Kidney epithelial cell (primary cell): ENCODE data around the gene PLCD3. TPM values are rescaled to one million over a fixed set of nuclear protein-coding genes. Genes with fewer than 3 reads are reported as not detected.

Experiments
- DNase-seq: peaks from one replicate; pipeline ENCODE4 v3.0.0-alpha.2; 2010; ENCODE audit warnings: low read depth
- H3K27me3 ChIP-seq: 2 replicates; pipeline ENCODE4 v1.6.0; 2011; ENCODE audit warnings: low read length; ENCODE audit not compliant: control insufficient read depth, insufficient read depth
- H3K36me3 ChIP-seq: 2 replicates; pipeline ENCODE4 v1.5.1; 2011; ENCODE audit warnings: low read length; ENCODE audit not compliant: control insufficient read depth, insufficient read depth
- H3K4me3 ChIP-seq: 2 replicates; pipeline ENCODE4 v1.5.1; 2011; ENCODE audit warnings: low read depth, mild to moderate bottlenecking, control low read depth, low read length
- total RNA-seq: library from RNA; depleted of rRNA; stranded (reverse); fragments of >200 nt; gene quantifications from 2 replicates; pipeline ENCODE4 v1.2.3, GENCODE V29; 2015
- TF ChIP-seq, protein P1 (sequence below): IDR thresholded peaks from 2 replicates; pipeline ENCODE4 v1.5.1; 2011; ENCODE audit warnings: mild to moderate bottlenecking, moderate library complexity, low read length, control low read depth, inconsistent platforms; ENCODE audit not compliant: insufficient read depth, poor library complexity, severe bottlenecking

Gene PLCD3
- total RNA-seq, 1 donor from 2014 or later: 54.5 TPM

DNA sequence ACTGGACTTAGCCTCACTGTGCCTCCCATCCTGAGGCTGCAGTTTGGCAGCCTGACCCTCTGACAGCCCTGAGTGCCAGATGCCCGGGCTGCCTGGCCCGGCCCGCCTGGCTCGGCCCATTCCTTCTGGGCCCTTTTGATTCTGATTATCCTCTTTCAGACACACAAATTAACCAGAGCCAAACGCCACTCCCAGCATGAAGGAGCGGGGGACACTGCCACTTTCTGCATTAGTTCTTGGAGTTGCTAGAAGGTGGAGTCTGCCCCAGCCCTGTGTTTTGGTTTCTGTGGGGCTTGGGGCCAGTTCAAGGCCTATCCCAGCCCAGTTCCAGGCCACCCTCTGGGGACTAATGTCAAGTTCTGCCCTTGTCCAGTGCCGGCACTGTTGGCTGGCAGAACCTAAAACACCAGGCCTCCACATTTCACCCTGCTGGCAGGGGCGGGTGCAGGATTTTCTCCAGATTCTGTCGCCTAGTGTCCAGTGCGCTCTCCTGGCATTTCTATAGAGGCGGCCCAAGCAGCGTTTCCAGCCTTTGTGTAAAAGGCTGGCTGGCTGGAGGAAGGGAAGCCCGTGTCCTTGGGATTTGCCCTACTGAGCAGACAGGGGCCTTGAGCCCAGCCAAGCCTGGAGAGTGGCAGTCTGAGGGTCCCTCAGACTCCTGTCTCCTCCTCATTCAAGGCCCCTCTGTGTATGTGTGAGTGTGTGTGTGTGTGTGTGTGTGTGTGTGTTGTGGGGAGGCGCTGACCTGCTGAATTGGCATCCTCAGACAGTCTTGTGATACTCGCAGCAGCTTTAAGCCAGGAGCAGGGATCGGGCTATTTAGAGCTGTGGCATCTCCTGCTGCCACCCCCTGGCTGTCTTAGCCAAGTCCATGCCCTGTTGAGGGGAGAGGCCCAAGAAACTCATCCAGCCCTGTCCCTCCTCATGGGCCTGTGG lies 21.4 kb downstream of the PLCD3 start:
- TF ChIP-seq, protein P1, sequence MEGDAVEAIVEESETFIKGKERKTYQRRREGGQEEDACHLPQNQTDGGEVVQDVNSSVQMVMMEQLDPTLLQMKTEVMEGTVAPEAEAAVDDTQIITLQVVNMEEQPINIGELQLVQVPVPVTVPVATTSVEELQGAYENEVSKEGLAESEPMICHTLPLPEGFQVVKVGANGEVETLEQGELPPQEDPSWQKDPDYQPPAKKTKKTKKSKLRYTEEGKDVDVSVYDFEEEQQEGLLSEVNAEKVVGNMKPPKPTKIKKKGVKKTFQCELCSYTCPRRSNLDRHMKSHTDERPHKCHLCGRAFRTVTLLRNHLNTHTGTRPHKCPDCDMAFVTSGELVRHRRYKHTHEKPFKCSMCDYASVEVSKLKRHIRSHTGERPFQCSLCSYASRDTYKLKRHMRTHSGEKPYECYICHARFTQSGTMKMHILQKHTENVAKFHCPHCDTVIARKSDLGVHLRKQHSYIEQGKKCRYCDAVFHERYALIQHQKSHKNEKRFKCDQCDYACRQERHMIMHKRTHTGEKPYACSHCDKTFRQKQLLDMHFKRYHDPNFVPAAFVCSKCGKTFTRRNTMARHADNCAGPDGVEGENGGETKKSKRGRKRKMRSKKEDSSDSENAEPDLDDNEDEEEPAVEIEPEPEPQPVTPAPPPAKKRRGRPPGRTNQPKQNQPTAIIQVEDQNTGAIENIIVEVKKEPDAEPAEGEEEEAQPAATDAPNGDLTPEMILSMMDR: no peak
- DNase-seq: no peak
- no peaks in the 10 kb centered on the region for H3K27me3 ChIP-seq
- H3K36me3 ChIP-seq: peaks cover 2% of the 10 kb centered on the region
- no peak overlapping the region for H3K4me3 ChIP-seq

GRCh38 chr17:45108595-45109521 lies 23.5 kb downstream of the PLCD3 start:
- Histone ChIP-seq H3K4me3 (no peak overlapping the region), H3K36me3 (peaks cover 6% of the 10 kb centered on the region), H3K27me3 (no peaks in the 10 kb centered on the region)
- TF ChIP-seq, protein P1: no peak
- no peak for DNase-seq

- Histone ChIP-seq H3K27me3 (no peaks in the 10 kb centered on the region), H3K4me3 (no peak overlapping the region), H3K36me3 (peaks cover 11% of the 10 kb centered on the region)
- no peak for DNase-seq
- TF ChIP-seq, protein P1: no peak
Measured at GRCh38 chr17:45108051-45108450, 24.3 kb downstream of the PLCD3 start.

DNA sequence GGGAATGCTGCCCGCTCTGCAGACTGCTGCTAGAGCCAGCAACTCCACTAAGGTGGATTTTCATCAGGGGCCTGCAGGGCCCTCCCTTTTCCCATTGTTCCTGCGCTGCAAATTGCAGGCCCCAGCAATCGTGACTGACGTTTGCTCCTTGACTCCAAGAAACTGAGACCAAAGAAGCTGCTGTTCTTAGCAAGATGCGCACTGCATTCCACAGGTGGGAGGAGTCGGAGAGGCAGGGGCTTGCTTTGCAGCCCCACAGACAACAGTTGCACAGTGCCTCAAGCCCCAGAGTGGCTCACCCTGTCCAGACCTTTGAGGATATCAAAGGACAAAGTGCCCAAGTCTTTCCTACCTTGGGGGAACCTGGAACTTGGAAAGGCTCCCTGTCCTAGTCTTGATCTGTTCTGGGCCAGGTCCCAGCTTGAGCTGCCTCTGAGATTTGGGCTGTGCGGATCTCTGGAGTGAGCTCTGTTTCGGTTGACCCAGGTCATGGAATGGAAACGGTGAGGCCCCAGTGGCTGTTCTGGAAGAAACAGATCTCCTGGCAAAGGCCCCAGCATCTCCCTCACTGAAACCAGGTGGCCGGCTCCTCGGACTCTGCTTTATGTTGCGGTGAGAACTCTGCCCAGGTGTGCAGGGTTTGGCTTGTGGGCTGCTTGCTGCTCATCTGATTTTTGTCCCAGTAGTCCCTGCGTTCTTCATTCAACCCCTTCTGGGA lies 24.9 kb downstream of the PLCD3 start:
- TF ChIP-seq, protein P1: no peak
- DNase-seq: no peak
- peaks cover 11% of the 10 kb centered on the region for H3K36me3 ChIP-seq

GRCh38 chr17:45106582-45106981 lies 25.7 kb downstream of the PLCD3 start:
- Histone ChIP-seq H3K4me3 (no peak overlapping the region), H3K27me3 (no peaks in the 10 kb centered on the region), H3K36me3 (peaks cover 11% of the 10 kb centered on the region)
- no peak for DNase-seq
- TF ChIP-seq, protein P1: no peak

More for the DNA sequence above, 24.9 kb downstream of the PLCD3 start:
- Histone ChIP-seq H3K4me3 (no peak overlapping the region), H3K27me3 (no peaks in the 10 kb centered on the region)
